NT2/D1 (cell line): ENCODE measurements around the gene CDH4.

Experiments
- DNase-seq: peaks from one replicate; pipeline ENCODE4 v3.0.0-alpha.2; 2011; ENCODE audit warnings: low read depth, low spot score
- H3K27me3 ChIP-seq: 2 replicates; pipeline ENCODE4 v1.6.0; 2011; ENCODE audit warnings: mild to moderate bottlenecking; ENCODE audit not compliant: insufficient read length, insufficient read depth
- H3K36me3 ChIP-seq: 2 replicates; pipeline ENCODE4 v1.6.1; 2011; ENCODE audit warnings: mild to moderate bottlenecking, low read length, mixed read lengths; ENCODE audit not compliant: insufficient read depth, insufficient read length
- H3K4me1 ChIP-seq: 2 replicates; pipeline ENCODE4 v1.5.1; 2011; ENCODE audit not compliant: insufficient read depth, insufficient read length
- H3K4me3 ChIP-seq: 2 replicates; pipeline ENCODE4 v1.5.1; 2011; ENCODE audit warnings: low read depth; ENCODE audit not compliant: insufficient read length
- H3K9ac ChIP-seq: 2 replicates; pipeline ENCODE4 v1.6.0; 2011; ENCODE audit warnings: low read depth; ENCODE audit not compliant: insufficient read length
- H3K9me3 ChIP-seq: 2 replicates; pipeline ENCODE4 v1.5.1; 2011; ENCODE audit warnings: mild to moderate bottlenecking, low read length; ENCODE audit not compliant: insufficient read depth
- SUZ12 ChIP-seq: IDR thresholded peaks from 2 replicates; pipeline ENCODE4 v1.6.1; 2011; ENCODE audit not compliant: insufficient read length, insufficient read depth; ENCODE audit errors: extremely low read depth
- YY1 ChIP-seq: IDR thresholded peaks from 2 replicates; pipeline ENCODE4 v1.6.1; 2011; ENCODE audit not compliant: insufficient read length, insufficient read depth
- ZNF274 ChIP-seq: IDR thresholded peaks from 2 replicates; pipeline ENCODE4 v1.6.1; 2011; ENCODE audit warnings: mild to moderate bottlenecking, low read depth, low read length

The CDH4 gene

DNA sequence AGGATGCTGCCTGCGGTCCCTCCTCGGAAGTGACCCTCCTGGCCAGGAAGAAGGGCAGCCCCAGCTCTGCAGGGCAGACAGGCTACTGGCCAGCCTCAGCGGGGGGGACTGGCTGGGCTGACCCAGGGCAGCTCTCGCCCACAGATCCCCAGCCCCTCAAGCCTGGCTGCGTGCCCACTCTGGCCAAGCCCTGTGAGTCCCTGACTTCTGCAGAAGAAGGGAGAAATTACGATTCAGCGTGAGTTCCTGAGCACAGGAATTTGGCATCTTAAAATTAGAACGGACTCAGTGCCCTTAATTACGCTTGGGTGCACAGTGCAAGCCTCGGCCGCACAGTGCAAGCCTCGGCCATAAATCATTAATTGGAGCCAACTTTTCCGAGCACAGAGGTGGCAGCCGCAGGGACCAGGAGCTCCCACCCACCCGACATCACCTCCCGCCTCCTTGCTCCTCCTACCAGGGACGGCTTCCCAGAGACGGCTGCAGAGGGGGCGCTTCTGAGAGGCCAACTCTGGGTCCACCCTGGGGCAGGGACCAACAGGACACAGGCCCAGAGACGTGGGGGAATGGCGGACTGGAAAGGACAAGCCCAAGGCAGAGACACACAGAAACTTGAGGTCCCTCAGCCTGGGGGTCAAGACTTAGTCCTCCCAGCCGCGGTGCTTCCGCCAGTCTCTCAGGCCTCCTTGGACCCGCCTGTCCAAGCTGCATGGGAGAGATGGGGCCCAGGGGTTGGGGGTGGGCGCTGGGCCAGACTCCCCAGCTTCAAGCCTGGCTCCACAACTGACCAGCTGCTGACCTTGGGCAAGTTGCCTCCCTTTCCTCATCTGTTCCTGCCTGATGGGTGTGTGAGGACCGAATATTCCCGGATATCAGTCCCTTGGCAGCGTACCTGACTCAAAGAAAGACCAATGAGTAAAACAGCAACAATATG, 648.2 kb downstream of the CDH4 start:
- no peak overlapping the region for H3K4me3 ChIP-seq
- H3K36me3 ChIP-seq = no peaks in the 10 kb centered on the region
- H3K9ac ChIP-seq = no peak overlapping the region
- H3K27me3 ChIP-seq = peaks cover 35% of the 10 kb centered on the region
- peaks cover 14% of the 10 kb centered on the region for H3K4me1 ChIP-seq
- DNase-seq = no peak
- TF ChIP-seq YY1 (no peak), SUZ12 (no peak), ZNF274 (no peak)
- no peaks in the 10 kb centered on the region for H3K9me3 ChIP-seq

DNA sequence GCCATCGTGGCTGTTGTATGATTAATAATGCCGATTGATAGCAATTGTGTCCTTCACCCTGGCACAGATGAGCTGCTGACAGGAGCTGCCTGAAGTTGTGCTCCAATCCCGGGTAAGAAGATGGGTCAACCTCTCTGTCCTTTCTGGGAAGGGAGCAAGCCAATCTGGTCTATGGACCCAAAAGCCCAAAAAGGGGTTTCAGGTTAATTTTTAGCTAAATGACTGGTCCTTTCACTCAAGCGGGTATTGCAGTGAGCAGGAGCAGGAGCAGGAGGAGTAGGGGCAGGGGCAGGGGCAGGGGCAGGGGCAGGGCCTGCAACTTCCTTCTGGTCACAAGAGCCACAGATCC, 648.9 kb downstream of the CDH4 start:
- Histone ChIP-seq H3K4me3 (no peak overlapping the region), H3K9me3 (no peaks in the 10 kb centered on the region), H3K9ac (no peak overlapping the region), H3K36me3 (no peaks in the 10 kb centered on the region), H3K27me3 (peaks cover 35% of the 10 kb centered on the region), H3K4me1 (peaks cover 14% of the 10 kb centered on the region)
- TF ChIP-seq SUZ12 (no peak), ZNF274 (no peak), YY1 (no peak)
- no peak for DNase-seq

DNA sequence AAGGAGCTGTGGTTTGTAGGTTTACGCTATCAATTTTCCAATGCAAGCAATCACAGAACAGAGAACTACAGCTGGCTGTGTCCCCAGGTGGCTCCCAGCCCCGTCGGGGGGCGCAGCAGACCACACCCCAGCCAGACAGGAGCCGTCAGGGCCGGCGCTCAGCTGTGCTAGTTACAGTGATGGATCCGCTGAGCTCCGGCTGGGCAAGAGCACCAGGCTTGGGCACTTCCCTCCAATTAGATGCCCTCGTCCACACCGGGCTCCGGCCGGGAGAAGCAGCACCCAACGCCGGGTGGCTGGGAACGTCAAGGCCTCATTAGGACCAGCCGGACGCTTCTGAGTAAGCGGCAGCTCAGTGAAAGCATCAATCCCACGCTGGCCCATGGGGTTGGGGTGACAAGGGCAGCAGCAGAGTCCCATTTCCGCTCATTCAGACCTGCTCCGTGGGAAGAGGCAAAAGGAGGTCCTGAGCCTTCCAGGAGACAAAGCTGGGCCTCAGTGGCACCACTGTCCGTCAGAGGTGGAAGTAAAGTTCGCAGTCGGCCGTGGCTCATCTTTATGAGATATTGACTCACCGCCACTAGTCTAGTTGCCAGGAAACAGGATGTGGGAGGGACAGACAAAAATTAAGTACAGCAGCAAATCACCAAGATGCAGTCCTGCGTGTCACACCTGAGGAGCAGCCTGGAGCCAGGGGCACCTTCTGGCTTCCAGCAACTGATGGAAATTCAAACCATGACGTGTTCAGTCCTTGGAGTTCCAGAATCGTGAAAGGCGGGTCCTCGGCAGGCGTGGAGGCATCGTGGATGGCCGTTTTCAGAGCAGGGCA, 649.5 kb downstream of the CDH4 start:
- Histone ChIP-seq H3K4me1 (peaks cover 11% of the 10 kb centered on the region), H3K9me3 (no peaks in the 10 kb centered on the region), H3K9ac (no peak overlapping the region), H3K27me3 (peaks cover 31% of the 10 kb centered on the region), H3K4me3 (no peak overlapping the region), H3K36me3 (no peaks in the 10 kb centered on the region)
- TF ChIP-seq YY1 = no peak
- TF ChIP-seq ZNF274 = no peak
- TF ChIP-seq SUZ12 = no peak
- DNase-seq = no peak

DNA sequence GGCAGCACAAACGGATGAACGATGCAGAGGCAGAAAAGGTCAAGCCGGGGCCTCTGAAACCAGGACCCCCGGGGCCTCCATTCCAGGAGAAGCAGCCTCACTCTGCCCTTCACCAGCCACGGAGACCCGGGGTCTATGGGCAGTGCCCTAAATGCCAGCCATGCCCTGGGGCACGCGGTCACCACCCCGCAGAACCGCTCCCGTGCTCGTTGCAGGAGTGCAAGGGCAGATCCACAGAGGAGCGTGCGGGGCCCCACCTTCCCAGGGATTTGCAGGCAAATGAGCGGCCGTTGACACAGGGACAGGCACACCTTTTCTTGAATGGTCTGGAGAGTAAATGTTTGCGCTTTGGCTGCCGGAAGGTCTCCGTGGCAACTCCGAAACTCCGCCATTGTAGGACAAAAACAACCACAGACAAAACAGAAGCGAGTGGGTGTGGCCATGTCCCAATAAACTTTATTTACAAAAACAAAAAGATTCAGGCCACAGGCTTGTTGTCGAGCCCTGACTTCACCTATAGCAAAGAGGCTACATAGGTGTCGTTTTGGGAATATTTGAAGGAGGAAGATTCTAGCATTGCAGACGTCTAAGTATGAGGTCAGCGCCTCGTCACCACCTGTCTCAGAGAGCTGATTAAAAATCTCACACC, 650.3 kb downstream of the CDH4 start:
- Histone ChIP-seq H3K27me3 (peaks cover 24% of the 10 kb centered on the region), H3K9me3 (no peaks in the 10 kb centered on the region), H3K4me1 (peaks cover 13% of the 10 kb centered on the region), H3K4me3 (no peak overlapping the region), H3K36me3 (no peaks in the 10 kb centered on the region), H3K9ac (no peak overlapping the region)
- no peak for TF ChIP-seq SUZ12
- TF ChIP-seq ZNF274 = no peak
- no peak for TF ChIP-seq YY1
- DNase-seq = peak; percentile 9

DNA sequence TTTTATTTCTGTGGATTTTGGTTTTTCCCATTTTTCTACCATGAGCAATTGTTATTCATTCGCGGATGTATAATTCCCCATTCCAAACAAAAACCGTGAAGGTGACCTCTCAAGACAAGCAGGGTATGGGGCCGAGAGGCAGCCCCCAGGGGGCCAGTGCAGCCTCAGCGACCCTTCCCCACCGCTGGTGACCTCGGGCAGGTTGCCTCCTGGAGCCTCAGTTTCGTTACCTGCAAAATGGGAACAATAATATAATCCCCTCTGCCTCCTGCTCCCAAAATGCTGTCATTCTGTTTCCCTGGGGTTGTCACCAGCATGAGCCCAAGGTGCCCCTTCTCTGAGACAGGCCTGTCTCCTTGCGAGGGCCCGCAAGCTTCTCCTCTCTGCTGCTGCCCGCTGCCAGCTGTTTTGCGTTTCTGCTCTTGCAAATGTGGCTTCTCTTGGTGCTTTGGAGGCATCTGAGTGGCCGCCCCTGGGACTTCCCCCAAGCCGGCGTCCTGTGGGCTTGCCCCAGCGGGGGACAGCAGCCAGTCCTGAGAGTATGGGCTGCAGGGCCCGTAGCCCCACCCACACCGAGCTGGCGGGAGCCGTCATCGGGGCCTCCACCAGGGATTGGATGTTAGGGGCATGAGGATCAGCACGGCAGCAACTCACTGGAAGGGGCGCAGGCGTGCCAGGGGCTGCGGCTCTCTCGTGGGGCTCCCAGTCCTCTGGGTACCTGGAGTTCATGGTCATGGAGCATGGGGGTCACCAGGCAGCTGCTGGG, 651.7 kb downstream of the CDH4 start:
- peaks cover 13% of the 10 kb centered on the region for H3K4me1 ChIP-seq
- no peaks in the 10 kb centered on the region for H3K9me3 ChIP-seq
- DNase-seq = no peak
- H3K4me3 ChIP-seq = no peak overlapping the region
- H3K27me3 ChIP-seq = peaks cover 25% of the 10 kb centered on the region
- TF ChIP-seq SUZ12 (no peak), ZNF274 (no peak), YY1 (no peak)
- no peaks in the 10 kb centered on the region for H3K36me3 ChIP-seq
- no peak overlapping the region for H3K9ac ChIP-seq

DNA sequence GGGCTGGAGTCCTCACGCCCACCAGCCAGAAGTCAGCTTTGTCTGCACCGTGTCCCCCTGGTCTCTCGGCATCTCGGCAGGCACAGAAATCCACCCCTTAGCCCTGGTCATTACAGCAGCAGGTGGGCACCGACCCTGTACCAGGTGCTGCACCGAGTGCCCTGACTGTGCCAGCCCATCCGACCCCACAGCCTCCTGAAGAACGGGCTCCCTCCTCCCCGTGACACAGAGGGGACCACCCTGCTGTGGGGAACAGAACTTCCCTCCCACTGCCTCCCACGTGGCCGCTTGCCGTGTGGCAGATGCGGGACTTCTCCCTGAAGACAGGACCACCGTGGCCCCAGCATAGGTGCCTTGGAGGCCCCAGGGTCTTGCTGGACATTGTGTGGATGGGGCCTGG, 652.4 kb downstream of the CDH4 start:
- no peaks in the 10 kb centered on the region for H3K36me3 ChIP-seq
- no peak overlapping the region for H3K9ac ChIP-seq
- TF ChIP-seq YY1 (no peak), SUZ12 (no peak), ZNF274 (no peak)
- peaks cover 13% of the 10 kb centered on the region for H3K4me1 ChIP-seq
- no peak overlapping the region for H3K4me3 ChIP-seq
- DNase-seq = no peak
- no peaks in the 10 kb centered on the region for H3K9me3 ChIP-seq
- H3K27me3 ChIP-seq = peaks cover 32% of the 10 kb centered on the region
